ENCODE measurements around the gene CST3. TPM values are rescaled to one million over a fixed set of nuclear protein-coding genes. Genes with fewer than 3 reads are reported as not detected.

The CST3 gene
- total and polyA plus RNA-seq, 2 of the 8 experiments (the other 6 are each of a cell fraction or from before 2014, with no cell fraction given), result 53.2 to 184 TPM

DNA sequence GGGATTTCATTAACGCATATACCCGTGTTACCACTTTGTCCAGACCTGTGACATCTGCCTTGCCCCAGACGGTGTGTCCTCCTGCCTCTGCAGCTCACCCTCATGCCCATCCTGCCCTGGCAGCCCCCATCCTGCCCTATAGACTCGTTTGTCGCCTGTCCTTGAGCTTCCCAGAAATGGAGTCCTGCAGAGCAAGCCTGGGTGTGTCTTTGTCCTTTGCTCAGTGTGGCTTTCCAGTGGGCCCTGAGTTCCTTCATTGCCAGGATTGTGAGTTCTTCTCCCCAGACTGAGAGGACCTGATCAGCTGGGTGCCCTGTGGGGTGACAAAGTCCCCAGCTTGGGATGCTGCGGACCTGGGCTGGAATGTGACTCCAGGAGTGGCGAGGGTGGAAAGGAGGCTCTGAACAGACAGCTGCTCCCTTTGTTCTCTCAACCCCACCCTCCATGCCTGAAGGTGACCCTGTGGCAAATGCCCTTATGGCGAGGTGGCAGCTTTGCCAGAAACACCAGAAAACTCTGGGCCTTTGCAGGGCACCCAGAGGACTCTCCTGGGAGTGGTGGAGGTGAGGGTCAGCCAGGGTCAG lies 2.4 kb upstream of the CST3 start:
- Histone ChIP-seq H3K14ac (ENCODE audit: insufficient read length) (no peak overlapping the region), H3K27ac (ENCODE audit: low read depth, low read length) (no peak overlapping the region), H2BK12ac (ENCODE audit: low read depth, low read length) (no peak overlapping the region; the same call in 1 of the 2 replicates), H3K4me1 (replicated peaks in 1 of 4; ENCODE audit: control insufficient read depth in 3 of 4, insufficient read depth in 4 of 4, low read length in 3 of 4) (peaks cover 0 to 12% (median 4%) of the 10 kb centered on the region in 4 experiments; a peak in 6 of 7 replicates), H3K27me3 (replicated peaks in 1 of 4; ENCODE audit: control insufficient read depth in 3 of 4, extremely low read depth in 1 of 4, insufficient read depth in 3 of 4, low read length in 3 of 4) (peaks cover 0 to 5% (median 2%) of the 10 kb centered on the region in 4 experiments; a peak in 3 of 7 replicates), H3K9ac (replicated peaks in 1 of 4; ENCODE audit: extremely low read depth in 1 of 4, low read depth in 3 of 4, low read length in 3 of 4) (no peak overlapping the region), H4K91ac (replicated peaks; ENCODE audit: insufficient read length, low read length) (peak overlapping the region; percentile 86), H3K79me2 (ENCODE audit: control insufficient read depth in 1 of 2, insufficient read depth in 2 of 2, low read length in 2 of 2) (no peaks in the 10 kb centered on the region), H3K36me3 (ENCODE audit: control insufficient read depth in 2 of 4, insufficient read depth in 4 of 4, low read length in 3 of 4) (no peaks in the 10 kb centered on the region), H2BK5ac (ENCODE audit: low read depth, low read length) (peak overlapping the region; percentile 26; the same call in 1 of the 2 replicates), H2AK5ac (ENCODE audit: low read depth, low read length) (no peak overlapping the region), H2AFZ (ENCODE audit: low read length) (no peak overlapping the region), H4K8ac (ENCODE audit: extremely low read depth, insufficient read depth, low read length) (no peak overlapping the region; the same call in 1 of the 2 replicates), H3K23me2 (ENCODE audit: low read depth, low read length) (peaks cover 9% of the 10 kb centered on the region), H3K23ac (ENCODE audit: insufficient read length) (no peak overlapping the region), H3K56ac (replicated peaks; ENCODE audit: insufficient read length, low read depth, low read length) (no peak overlapping the region), H3K4ac (replicated peaks; ENCODE audit: insufficient read length, low read depth, low read length) (no peak overlapping the region), H3K79me1 (ENCODE audit: low read depth, low read length) (no peaks in the 10 kb centered on the region), H3K4me2 (ENCODE audit: insufficient read depth in 1 of 2, low read depth in 2 of 2, low read length in 2 of 2) (no peak overlapping the region), H3K4me3 (ENCODE audit: extremely low read depth in 1 of 4, insufficient read depth in 2 of 4, low read depth in 3 of 4, low read length in 4 of 4) (no peak overlapping the region), H4K5ac (ENCODE audit: insufficient read length, low read depth, low read length) (no peak overlapping the region), H3K9me3 (ENCODE audit: insufficient read depth in 2 of 2, low read depth in 1 of 2, low read length in 1 of 2) (no peaks in the 10 kb centered on the region), H2BK120ac (replicated peaks; ENCODE audit: low read depth, low read length) (no peak overlapping the region), H2BK20ac (ENCODE audit: low read length) (no peak overlapping the region), H4K20me1 (replicated peaks in 1 of 2; ENCODE audit: control insufficient read depth in 1 of 2, insufficient read depth in 2 of 2, low read length in 2 of 2) (peaks cover 0 to 5% of the 10 kb centered on the region in 2 experiments), H2BK15ac (ENCODE audit: low read length) (no peak overlapping the region), H3K18ac (ENCODE audit: extremely low read depth, low read length) (no peak overlapping the region)
- ChIA-PET POLR2A (ENCODE audit: partially characterized antibody) (no interaction called here), CTCF (ENCODE audit: partially characterized antibody) (interaction anchor here (1.1 kb wide), 1 partner anchor 197 kb away, joined by 3 read pairs; no protein-coding TSS in a partner anchor)
- WGBS, 2 experiments (ENCODE audit: extremely low coverage in 1 of 2, insufficient coverage in 1 of 2, insufficient read length in 1 of 2, insufficient replicate concordance in 2 of 2, low coverage in 1 of 2, low lambda C conversion rate in 2 of 2, missing lambda C conversion rate in 1 of 2), result 88% methylated on average over 8 of the region's 8 CpGs; no CpG with 5 or more reads in 1 of the 2 experiments
- no peak for TF ChIP-seq PHF8 (conservative IDR thresholded peaks at IDR 0.05; ENCODE audit: low read depth, low read length)
- no peak for FAIRE-seq
- DNase-seq (ENCODE audit: low read depth in 1 of 2, low spot score in 2 of 2), result no peak

Data from H1 (cell line).